Fibroblast of villous mesenchyme (primary cell): ENCODE results near the gene ATP13A1. TPM values are rescaled to one million over a fixed set of nuclear protein-coding genes. Genes with fewer than 3 reads are reported as not detected.
"Not testable (repeated sequence)": the region's sequence is repeated elsewhere in the genome, so short reads cannot be mapped to it uniquely, and the experiment has no call there.

Source experiments
- DNase-seq: peaks from one replicate; pipeline ENCODE4 v3.0.0-alpha.2; 2010; ENCODE audit warnings: low read depth
- H3K4me3 ChIP-seq: 2 replicates; pipeline ENCODE4 v1.5.1; 2011; ENCODE audit warnings: low read depth, mild to moderate bottlenecking, low read length
- total RNA-seq: library from RNA; depleted of rRNA; stranded (reverse); fragments of >200 nt; gene quantifications from 2 replicates; pipeline ENCODE4 v1.2.3, GENCODE V29; 2012
- TF ChIP-seq, protein P1 (sequence below): IDR thresholded peaks from 2 replicates; pipeline ENCODE4 v1.5.1; 2012; ENCODE audit warnings: low read depth, mild to moderate bottlenecking, low read length; ENCODE audit not compliant: insufficient read depth

ATP13A1 gene
- 35.8 and 44.9 TPM in 2 replicates for total RNA-seq

DNA sequence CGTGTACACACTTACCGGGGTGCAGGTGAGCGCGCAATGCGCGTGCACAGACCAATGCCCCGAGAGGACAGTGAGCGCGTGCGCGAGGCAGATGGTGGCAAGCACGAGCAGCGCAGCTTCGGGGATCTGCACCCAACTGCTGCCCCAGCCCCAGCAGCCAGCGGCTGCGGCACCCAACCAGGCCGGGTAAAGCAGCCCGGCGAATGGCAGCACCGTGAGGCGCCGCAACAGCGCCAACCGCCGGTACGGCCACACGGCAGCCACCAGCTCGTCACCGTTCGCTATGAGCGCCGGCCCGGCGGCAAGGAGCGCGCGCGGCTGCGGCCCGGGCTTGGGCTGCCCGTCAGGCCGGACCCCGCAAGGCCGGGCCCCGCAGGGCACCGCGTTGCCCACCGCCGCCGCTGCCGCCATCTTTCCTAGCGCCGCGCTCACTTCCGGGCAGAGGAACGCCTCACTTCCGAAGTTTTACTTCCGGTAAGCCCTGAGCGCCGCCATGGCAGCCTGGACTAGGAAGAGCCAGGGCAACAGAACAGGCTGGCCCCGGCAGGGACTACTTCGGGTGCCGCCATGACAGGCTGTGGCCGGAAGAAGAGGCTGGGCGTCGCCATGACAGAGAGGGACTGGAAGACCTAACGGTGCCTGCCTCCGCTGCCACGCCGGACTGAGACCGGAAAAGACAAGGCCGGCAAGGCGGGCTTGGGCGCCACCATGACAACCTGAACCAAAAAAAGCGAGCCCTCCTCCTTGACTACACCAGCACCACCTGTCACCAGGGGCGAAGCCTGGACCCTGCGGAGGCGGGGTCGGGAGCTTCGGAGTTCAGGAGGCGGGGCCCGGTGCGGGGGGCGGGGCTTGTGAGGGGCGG, at the start of gene ATP13A1:
Gene ATP13A1, minus strand, starts transcription at position 421 of the 865 bp plus-strand sequence. Its CDS starts 10 bp downstream, at position 411.
- TF ChIP-seq, protein P1, sequence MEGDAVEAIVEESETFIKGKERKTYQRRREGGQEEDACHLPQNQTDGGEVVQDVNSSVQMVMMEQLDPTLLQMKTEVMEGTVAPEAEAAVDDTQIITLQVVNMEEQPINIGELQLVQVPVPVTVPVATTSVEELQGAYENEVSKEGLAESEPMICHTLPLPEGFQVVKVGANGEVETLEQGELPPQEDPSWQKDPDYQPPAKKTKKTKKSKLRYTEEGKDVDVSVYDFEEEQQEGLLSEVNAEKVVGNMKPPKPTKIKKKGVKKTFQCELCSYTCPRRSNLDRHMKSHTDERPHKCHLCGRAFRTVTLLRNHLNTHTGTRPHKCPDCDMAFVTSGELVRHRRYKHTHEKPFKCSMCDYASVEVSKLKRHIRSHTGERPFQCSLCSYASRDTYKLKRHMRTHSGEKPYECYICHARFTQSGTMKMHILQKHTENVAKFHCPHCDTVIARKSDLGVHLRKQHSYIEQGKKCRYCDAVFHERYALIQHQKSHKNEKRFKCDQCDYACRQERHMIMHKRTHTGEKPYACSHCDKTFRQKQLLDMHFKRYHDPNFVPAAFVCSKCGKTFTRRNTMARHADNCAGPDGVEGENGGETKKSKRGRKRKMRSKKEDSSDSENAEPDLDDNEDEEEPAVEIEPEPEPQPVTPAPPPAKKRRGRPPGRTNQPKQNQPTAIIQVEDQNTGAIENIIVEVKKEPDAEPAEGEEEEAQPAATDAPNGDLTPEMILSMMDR: no peak
- H3K4me3 ChIP-seq: peak within 1 kb of the TSS; percentile 97
- peak; percentile 98 for DNase-seq

DNA sequence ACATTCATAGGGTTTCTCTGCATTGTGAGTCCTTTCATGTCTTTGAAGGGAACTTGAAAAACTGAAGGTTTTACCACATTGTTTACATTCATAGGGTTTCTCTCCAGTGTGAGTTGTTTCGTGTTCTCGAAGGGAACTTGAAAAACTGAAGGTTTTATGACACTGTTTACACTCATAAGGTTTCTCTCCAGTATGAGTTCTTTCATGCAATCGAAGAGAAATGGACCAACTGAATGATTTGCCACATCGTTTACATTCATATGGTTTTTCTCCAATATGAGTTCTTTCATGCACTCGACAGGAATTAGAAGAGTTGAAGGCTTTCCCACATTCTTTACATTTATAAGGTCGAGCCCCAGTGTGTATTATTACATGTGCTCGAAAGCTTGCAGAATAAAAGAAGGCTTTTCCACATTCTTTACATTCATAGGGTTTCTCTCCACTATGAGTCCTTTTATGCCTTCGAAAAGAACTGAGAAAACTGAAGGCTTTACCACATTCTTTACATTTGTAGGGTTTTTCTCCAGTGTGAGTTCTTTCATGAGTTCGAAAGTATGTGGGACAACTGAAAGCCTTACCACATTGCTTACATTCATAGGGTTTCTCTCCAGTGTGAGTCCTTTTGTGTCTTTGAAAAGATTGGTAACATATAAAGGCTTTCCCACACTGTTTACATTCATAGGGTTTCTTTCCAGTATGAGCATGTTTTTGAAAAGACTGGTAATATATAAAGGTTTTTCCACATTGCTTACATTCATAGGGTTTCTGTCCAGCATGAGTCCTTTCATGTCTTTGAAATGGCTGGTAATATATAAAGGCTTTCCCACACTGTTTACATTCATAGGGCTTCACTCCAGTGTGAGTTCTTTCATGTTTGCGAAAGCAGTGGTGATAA, 48.7 kb upstream of the ATP13A1 start:
- H3K4me3 ChIP-seq: no peak overlapping the region
- TF ChIP-seq, protein P1: no peak
- DNase-seq: peak; percentile 6

DNA sequence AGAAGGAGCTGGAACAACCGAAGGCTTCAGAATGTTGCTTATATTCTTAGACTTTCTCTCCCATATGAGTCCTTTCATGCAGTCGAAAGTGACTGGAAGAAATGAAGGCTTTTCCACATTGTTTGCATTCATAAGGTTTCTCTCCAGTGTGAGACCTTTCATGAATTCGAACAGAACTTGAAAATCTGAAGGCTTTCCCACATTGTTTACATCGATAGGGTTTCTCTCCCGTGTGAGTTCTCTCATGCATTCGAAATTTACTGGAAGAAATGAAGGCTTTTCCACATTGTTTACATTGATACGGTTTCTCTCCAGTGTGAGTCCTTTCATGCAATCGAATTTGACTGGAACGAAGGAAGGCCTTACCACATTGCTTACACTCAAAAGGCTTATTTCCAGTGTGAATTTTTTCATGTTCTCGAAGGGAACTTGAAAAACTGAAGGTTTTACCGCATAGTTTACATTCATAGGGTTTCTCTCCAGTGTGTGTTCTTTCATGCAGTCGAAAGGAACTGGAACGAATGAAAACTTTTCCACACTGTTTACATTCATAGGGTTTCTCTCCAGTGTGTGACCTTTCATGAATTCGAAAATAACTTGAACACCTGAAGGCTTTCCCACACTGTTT, 47.9 kb upstream of the ATP13A1 start:
- TF ChIP-seq, protein P1: no peak
- no peak for DNase-seq
- no peak overlapping the region for H3K4me3 ChIP-seq

DNA sequence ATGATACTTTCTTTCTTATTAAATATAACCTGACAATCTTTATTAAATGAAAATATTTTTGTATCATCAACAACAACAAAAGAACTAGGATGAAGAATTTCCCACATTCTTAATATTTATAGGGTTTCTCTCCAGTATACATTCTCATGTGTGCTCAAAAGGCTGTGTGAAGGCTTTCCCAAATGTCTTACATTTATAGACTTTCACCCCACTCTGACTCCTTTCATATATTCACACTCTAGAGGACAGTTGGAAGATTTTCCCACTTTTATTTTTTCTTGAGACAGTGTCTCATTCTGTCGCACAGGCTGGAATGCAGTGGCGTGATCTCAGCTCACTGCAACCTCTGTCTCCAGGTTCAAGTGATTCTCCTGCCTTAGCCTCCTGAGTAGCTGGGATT, 47.0 kb upstream of the ATP13A1 start:
- DNase-seq: no peak
- TF ChIP-seq, protein P1: no peak
- H3K4me3 ChIP-seq: no peak overlapping the region

DNA sequence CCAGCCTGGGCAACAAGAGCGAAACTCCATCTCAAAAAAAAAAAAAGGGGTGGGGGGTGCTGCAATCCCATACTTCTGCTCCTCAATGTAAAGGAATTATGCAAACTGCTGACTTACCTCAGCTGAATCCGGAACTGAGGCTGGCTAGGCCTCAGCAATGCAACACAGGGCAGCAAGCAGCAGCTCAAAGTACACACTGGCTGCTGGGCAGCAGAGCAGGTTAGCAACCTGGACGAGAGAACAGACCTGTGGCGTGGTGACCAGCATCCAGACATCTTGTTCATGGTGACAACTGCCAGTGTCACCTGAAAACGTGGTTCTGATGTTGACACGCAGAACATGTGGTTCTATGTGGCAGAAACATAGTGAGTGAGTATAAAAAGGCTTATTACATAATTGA, 41.4 kb upstream of the ATP13A1 start:
- no peak overlapping the region for H3K4me3 ChIP-seq
- TF ChIP-seq, protein P1: no peak
- no peak for DNase-seq

DNA sequence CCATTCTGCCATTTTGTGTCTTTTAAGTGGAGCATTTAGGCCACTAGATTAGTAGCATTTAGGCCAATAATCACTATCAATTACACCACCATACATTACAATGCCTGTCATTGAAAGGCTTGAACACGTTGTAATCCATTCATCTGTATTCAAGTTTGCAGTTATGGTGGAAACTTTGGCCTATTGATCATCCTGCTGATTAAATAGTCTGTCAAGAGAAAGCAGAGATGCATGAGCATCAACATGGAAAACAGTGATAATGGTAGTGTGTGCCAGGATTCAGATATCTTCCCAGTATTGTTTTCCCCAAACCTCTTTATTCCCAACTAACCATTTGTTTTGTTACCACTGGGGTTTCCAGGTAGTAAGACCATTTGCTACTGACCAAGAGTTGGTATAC, 37.0 kb upstream of the ATP13A1 start:
- not testable (repeated sequence) for H3K4me3 ChIP-seq, DNase-seq
